Measurements from ENCODE around the gene PCGF5.
A peak's percentile ranks its signal among the peaks of the same experiment; 100 is the strongest.
"Not testable (repeated sequence)": the region's sequence is repeated elsewhere in the genome, so short reads cannot be mapped to it uniquely, and the experiment has no call there.

PCGF5 gene

DNA sequence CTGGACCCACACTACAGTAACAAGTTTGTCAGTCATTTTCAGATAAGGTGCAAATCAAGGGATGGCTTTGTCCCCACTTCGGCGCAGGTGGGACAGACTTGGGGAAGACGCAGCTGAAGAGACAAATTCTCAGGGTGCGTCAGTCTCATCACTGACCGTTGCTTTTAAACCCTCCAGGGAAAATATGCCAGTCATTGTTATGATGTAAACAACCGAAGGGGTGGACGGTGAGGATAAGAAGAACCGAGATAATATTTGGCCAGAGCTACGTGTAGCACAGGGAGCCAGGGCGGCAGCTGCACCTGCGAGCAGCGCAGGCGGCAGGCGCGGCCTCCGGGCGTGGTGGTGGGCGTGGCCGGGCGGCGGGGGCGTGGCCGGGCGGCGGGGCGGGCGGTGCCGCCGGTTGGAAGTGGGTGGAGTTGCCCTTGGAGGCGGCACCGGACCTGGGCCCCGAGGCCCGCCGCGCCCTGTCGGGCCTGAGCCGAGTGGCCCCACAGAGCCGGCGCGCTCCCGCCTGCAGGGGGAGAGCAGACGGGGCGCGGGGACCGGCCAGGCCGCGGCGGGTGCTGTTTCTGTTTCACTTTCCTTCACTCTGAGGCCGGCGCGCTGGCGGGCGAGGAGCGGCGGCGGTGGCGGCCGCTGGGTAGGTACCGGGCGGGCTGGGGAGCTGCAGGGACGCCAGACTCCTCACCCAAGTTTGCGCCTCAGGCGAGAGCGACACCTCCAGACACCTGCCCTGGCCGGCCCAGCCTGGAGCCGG, at the start of gene PCGF5:
PCGF5 (plus strand) TSS at position 470 of the 760 bp plus-strand sequence. CDS start 2,209 bp downstream, outside the sequence.
- DNase-seq = peak; percentile 38

- no peak for DNase-seq
Measured at GRCh38 chr10:91171485-91171884, 49.0 kb upstream of the PCGF5 start.

DNA sequence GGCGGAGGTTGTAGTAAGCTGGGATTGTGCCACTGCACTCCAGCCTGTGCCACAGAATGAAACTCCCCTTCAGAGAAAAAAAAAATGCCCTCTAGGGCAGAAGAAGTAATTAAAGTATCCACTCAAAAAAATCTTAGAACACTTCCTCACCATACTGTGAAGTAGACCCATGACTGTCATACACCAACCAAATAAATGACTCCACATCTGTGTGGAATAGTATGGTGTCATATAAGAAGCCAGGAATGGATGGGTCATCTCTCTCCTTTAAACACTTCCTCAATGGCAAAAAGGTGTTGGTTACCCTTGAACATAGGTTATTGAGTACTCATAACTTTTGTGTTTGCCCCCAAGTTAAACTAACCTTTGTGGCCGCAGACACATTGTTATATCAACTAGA, 48.1 kb upstream of the PCGF5 start:
- no peak for DNase-seq

- no peak for DNase-seq
Measured at GRCh38 chr10:91185239-91185875, 35.1 kb upstream of the PCGF5 start.

DNA sequence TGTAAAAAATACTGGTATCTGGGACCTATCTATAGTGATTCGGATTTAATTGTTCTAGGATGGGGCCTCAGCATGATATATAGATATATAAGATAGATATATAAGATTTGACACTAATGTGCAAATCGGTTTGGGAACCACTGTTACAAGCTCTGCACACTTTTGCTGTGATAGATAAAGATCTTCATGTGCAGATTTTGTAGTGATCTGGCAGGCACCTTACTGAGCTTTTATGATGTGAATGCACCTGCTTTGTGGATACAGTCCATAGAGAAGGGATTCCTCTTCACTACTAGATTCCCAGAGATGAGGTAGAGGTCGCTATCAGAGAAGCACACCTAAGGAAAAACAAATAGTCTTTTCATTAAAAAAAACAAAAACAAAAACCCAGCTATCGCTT, 33.3 kb upstream of the PCGF5 start:
- no peak for DNase-seq

GRCh38 chr10:91188010-91188409, 32.5 kb upstream of the PCGF5 start:
- not testable (repeated sequence) for DNase-seq

DNA sequence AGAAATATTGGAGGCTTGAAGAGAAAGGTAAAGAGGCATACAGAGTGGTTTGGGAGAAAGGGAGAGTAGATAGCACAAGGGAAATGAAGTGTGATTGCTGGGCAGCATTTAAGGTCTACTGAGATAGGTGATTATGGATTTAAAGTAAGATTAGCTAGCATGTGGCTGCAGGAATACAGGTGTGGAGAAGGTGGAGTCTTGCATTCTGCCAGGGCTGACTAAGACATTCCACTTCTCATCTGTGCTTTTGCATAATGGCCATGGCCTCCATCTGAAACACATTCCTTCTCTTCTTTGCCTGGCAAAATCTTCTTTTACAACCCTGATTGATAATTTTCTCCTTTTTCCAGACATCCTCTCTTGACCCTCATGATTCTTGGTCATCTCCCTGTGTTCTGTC, 31.6 kb upstream of the PCGF5 start:
- no peak for DNase-seq

GRCh38 chr10:91190388-91190870, 30.0 kb upstream of the PCGF5 start:
- no peak for DNase-seq

DNA sequence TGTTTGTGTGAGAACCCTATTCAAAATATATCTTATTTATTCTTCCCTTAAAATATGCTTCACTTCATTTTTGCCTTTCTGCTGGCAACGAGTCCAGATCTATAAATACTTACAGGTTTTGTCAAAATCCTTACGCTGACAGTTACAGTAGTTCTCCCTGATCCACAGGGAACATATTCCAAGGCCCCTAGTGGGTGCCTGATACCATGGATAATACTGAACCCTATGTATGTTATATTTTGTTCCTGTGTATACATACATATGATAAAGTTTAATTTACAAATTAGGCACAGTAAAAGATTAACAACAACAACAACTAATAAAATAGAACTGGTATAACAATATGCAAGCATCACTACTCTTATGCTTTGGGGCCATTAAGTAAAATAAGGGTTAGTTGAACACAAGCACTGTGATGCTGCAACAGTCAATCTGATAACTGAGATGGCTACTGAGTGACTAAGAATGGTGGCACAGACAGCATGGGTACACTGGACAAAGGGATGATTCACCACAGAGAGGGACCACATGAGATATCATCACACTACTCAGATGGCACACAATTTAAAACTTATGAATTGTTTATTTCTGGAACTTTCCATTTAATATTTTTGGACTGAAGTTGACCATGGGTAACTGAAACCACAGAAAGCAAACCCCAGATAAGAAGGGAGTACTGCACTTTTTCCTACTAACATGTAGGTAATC, 29.4 kb upstream of the PCGF5 start:
- DNase-seq = no peak

DNA sequence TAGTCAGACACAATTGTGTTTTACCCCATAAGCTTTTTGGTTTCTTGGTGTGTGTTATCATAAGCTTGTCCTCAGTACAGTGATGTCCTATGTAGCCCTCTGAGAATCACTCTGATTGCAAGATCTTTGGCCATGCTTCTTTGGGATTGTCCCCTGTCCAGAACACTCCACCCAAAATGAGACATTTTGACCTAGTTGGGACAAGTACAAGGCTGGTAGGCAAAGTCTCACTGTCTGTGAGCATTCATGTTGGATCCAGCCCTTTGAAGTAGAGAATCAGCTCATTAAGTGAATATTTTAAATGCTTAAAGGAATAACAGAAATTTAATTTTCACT, 28.9 kb upstream of the PCGF5 start:
- DNase-seq = no peak

GRCh38 chr10:91194497-91195179, 25.8 kb upstream of the PCGF5 start:
- no peak for DNase-seq

GRCh38 chr10:91196268-91197048, 24.0 kb upstream of the PCGF5 start:
- DNase-seq = peak; percentile 19

DNA sequence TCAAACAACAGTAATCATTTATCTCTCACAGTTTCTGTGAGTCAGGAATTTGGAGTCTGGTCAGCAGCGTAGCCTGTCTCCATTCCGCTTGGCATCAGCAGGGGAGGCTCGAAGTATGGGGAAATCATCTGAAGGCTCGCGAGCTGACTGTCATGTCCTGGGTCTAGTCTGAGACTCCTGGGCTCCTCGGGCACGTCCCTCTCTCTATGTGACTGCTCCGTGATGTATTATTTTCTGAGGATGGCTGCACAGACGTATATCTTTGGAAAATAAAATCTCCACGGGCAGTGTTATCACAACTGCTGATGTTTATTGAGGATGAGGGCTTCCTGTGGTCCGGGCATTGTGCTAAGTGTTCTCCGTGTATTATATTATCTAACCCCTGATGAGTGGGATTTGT, 23.3 kb upstream of the PCGF5 start:
- no peak for DNase-seq

DNA sequence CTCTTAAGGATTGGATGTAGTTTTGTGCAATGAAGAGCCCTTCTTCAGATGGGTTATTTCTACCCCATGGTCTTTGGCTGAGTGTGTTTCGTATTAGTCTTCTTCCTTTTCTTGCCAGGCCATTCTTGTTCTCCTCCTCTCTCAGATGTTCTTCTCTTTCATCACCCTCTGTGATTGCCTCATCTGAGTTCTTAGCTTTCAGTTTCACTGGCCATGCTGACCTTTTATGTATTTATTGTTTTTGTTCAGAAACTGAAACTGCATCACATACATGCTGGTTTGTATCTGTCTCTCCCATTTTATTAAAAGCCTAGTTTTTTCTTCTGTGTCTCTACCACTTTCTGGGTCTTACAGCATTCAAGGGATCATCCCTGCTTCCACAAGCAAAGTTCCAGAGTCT, 21.7 kb upstream of the PCGF5 start:
- no peak for DNase-seq

- DNase-seq = no peak
Measured at GRCh38 chr10:91200314-91201212, 19.9 kb upstream of the PCGF5 start.

DNA sequence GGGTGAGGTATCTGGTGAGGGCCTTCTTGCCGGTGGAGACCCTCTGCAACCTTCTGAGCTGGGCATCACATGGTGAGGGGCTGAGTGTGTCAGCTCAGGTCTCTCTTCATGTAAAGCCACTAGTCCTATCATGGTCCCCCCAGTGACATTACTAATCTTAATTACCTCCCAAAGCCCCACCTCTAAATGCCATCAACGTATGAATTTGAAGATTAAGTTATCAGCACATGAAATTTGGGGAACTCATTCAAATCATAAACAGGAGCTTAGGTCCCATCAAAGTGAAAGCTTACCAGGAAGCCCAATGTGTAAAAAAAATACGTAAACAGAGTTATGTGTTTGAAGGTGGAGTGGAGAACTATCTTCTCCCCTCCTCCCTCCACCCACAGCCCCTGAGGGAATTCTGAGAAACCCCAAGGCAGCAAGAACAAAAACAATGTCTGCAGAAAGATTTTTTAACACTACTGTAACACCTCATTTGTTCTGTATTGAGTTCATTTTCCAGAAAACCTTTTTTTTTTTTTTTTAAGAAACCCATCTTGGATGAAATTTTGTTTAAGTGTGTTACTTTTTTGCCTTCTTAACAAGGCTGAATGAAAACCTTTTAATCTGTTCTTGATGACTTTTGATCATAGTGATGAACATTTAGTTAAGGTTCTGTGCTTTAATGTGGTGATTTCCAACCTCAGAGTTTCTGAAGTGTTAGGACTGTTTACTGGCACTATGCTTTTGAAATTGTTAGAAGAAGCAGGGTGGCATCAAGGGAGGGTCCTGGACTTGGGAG, 19.1 kb upstream of the PCGF5 start:
- no peak for DNase-seq

DNA sequence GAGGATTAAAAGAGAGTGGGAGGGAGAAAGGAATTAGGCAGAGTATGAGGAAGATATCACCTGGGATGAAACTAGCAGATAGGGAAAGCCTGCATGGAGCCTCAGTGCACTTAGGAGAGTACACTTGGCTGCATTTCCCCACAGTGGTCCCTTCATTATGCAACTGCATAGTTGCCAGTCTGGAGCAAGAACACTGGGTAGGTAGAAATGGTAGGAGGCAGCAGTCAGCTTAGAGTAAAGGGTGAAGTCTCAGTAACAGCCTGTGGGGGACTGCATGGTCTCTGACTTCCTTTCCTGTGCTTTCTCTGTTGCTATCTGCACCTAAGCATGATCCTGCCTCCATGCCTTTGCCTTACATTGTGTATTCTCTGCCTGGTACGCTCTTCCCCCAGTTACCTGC, 14.0 kb upstream of the PCGF5 start:
- DNase-seq = peak; percentile 7

DNA sequence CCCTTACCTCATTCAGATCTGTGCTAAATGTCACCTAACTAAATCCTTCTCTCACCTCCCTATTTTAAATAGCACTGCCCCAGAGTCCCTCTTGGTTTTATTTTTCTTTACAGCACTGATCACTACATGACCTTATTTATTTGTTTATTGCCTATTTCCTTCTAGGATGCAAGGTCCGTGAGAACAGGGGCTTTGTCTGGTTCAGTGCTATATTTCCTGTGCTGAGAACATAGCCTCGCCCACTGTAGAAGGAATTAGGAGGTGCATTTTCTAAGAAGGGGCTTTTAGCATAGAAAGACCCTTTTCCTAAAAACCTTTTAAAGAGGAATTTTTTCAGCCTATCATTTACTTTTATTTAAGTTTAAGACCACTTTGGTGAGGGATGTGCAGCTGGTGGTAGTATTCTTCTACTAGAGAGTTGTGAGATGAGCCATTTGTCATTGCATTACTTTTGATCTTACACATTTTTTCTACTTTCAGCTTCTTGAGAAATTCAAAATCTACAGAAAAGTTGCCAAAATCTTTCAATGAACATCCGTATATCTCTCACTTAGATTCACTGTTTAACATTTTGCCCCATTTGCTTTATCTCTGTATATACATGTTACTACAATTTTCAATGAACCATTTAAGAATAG, 13.5 kb upstream of the PCGF5 start:
- DNase-seq = no peak

- DNase-seq = no peak
Measured at GRCh38 chr10:91208642-91209041, 11.8 kb upstream of the PCGF5 start.

GRCh38 chr10:91210014-91210413, 10.4 kb upstream of the PCGF5 start:
- peak; percentile 78 for DNase-seq

Data from NCI-H2029 treated with DMSO at 0.1 percent for 48 hours (cell line).